Lower leg skin (tissue), 4 donors: ENCODE results near the gene CDKN2D. TPM values are rescaled to one million over a fixed set of nuclear protein-coding genes. Genes with fewer than 3 reads are reported as not detected.
A peak's percentile ranks its signal among the peaks of the same experiment; 100 is the strongest.

Source experiments
- DNase-seq, 2 donors: peaks; one replicate each; pipeline ENCODE4 v3.0.0-alpha.2; 2019; ENCODE audit warnings: low spot score in 2 of 2
- H3K4me3 ChIP-seq: fragments of 200-600 bp; sonication (generic); 2 replicates; pipeline ENCODE4 v1.5.1; 2017; ENCODE audit warnings: mild to moderate bottlenecking, low read depth; ENCODE audit not compliant: poor library complexity, severe bottlenecking
- CTCF ChIP-seq, 3 donors: fragments of 450-650 bp; IDR thresholded peaks; one replicate each; pipeline ENCODE4 v1.5.1; 2016; ENCODE audit warnings: antibody characterized with exemption in 3 of 3, mild to moderate bottlenecking in 3 of 3, moderate library complexity in 2 of 3
- POLR2A ChIP-seq, 2 donors: fragments of 450-650 bp; IDR thresholded peaks; one replicate each; pipeline ENCODE4 v1.6.1; 2016 to 2017; ENCODE audit warnings: antibody characterized with exemption in 2 of 2, mild to moderate bottlenecking in 1 of 2, moderate library complexity in 1 of 2
- WGBS, 2 donors: methylation state at CpG; one replicate each; pipeline ENCODE4 v1.1.5; 2018; 5-methylcytosine and 5-hydroxymethylcytosine counted together
- intact Hi-C: fragments of 100-400 bp; cut with DNase I; formaldehyde crosslinking; loops from one replicate; pipeline ENCODE4 v1.15.0; 2023; ENCODE audit warnings: low total_unique reads
- total RNA-seq, 4 donors: library from RNA; depleted of rRNA; stranded (reverse); fragments of >200 nt; gene quantifications; one replicate each; pipeline ENCODE4 v1.1.0, GENCODE V29; 2016

The CDKN2D gene
- total RNA-seq, 4 donors from 2014 or later = 11.4 to 14.8 (median 12.8) TPM

- intact Hi-C loops = no loop called here
- TF ChIP-seq CTCF (IDR thresholded peaks at IDR 0.05) = no peak
- 53 to 63% methylated on average over 9 of the region's 9 CpGs for WGBS, 2 donors
- peak in 1 of 2 donors; percentile 84 for DNase-seq
- no peak overlapping the region for H3K4me3 ChIP-seq
These were observed 35.7 kb upstream of the CDKN2D start for GRCh38 chr19:10604460-10604980.

GRCh38 chr19:10603873-10604459 is 35.2 kb upstream of the CDKN2D start:
- no peak overlapping the region for H3K4me3 ChIP-seq
- no peak for DNase-seq
- intact Hi-C loops = no loop called here
- TF ChIP-seq CTCF (IDR thresholded peaks at IDR 0.05) = no peak
- no peak for TF ChIP-seq POLR2A (IDR thresholded peaks at IDR 0.05)
- WGBS, 2 donors = 25 to 27% methylated on average over 9 of the region's 9 CpGs

- TF ChIP-seq CTCF (IDR thresholded peaks at IDR 0.05) (no peak), POLR2A (IDR thresholded peaks at IDR 0.05) (no peak)
- WGBS, 2 donors = 7% methylated on average over 18 of the region's 19 CpGs
- peak overlapping the region; percentile 68 for H3K4me3 ChIP-seq
- intact Hi-C loops = no loop called here
- DNase-seq = peak in 1 of 2 donors; percentile 90
These were observed 34.5 kb upstream of the CDKN2D start for GRCh38 chr19:10603084-10603872.

- DNase-seq = peak; percentile 77 to 97
- H3K4me3 ChIP-seq = peak overlapping the region; percentile 68
- intact Hi-C loops = no loop called here
- no peak for TF ChIP-seq CTCF (IDR thresholded peaks at IDR 0.05)
- TF ChIP-seq POLR2A (IDR thresholded peaks at IDR 0.05) = no peak
- WGBS, 2 donors = 0 to 1% methylated on average over 32 to 35 of the region's 76 CpGs
These were observed 33.7 kb upstream of the CDKN2D start for GRCh38 chr19:10602330-10603083.

- intact Hi-C loops = no loop called here
- no peak for TF ChIP-seq POLR2A (IDR thresholded peaks at IDR 0.05)
- TF ChIP-seq CTCF (IDR thresholded peaks at IDR 0.05) = no peak
- 22 to 23% methylated on average over 7 of the region's 7 CpGs for WGBS, 2 donors
- DNase-seq = no peak
- H3K4me3 ChIP-seq = no peak overlapping the region
These were observed 33.2 kb upstream of the CDKN2D start for GRCh38 chr19:10601999-10602329.
